DOHH2 (cell line): ENCODE results near the gene CCL13.

Experiments
- CTCF ChIP-seq: fragments of 200-600 bp; sonication (generic); IDR thresholded peaks from one replicate; pipeline ENCODE4 v1.5.1; 2014; ENCODE audit warnings: antibody characterized with exemption, mild to moderate bottlenecking, low read depth, low read length; ENCODE audit not compliant: poor library complexity, severe bottlenecking
- EZH2phosphoT487 ChIP-seq: fragments of 200-600 bp; sonication (generic); IDR thresholded peaks from 2 replicates; pipeline ENCODE4 v1.6.1; 2017; ENCODE audit warnings: borderline replicate concordance, mild to moderate bottlenecking, antibody characterized with exemption, low read length, moderate library complexity, mixed read lengths

- TF ChIP-seq CTCF (no peak), EZH2phosphoT487 (no peak)
Measured at GRCh38 chr17:34363183-34363661, 6.9 kb downstream of the CCL13 start, which contains the start of gene CCL1.
